DMS153 (cell line): ENCODE measurements around the gene SHROOM1.

Source experiments
- DNase-seq: peaks from one replicate; lab custom pipeline; 2025; lab: John Stamatoyannopoulos, UW

SHROOM1 gene

DNA sequence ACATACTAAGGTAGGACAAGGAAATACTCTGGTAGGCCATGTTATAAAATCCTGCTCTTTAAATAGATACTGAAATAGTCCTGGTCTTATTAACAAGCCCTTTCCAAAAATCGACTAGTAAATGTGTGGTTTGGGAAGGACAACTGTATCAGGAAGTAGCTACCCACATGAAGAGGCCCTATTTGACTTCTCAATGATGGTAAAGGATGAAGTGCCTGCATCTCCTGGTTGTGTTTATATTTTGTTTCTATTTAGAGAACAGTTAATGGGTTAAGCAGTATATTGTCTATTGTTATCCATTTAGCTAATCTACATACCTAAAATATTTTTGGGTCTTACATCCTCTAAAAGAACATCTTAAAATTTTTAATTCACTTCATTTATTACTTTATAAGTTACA is 23.3 kb upstream of the SHROOM1 start:
- peak; percentile 22 for DNase-seq

DNA sequence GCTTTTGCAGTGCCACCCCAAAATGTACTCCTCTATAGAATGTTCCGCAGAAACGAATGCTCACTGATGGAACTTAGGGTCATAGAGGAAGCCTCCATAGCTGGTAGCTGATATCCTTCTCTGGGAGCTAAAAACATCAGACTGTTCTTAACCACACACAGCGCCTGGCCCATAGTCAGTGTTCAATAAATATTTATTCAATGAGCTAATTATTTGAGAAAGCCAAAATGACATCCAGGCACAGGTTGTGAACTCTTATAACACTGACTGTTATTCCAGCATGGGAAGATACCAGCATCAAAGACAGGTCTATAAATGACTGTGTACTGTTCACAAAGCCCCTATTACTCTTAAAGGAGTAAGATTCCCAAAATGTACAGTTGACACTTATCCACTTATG is 22.9 kb upstream of the SHROOM1 start:
- DNase-seq: no peak

DNA sequence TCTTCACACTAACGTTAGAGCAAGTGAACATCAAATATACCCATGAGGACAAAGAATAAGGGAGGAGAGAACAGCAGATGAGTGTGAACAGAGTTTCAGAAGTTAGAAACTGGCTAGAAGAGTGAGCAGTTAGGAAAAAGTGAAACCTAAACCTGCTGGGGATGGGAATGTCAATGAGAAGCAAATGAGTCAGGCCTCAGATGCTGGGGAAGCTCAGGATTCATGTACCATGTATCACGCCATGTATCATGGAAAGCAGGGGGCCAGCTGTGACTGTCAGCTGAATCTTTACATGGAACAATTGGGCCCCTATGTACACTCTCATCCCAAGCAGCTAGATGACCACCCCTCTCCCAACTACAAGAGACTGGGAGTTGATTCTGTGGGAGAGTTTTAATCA is 19.6 kb upstream of the SHROOM1 start:
- DNase-seq: no peak

DNA sequence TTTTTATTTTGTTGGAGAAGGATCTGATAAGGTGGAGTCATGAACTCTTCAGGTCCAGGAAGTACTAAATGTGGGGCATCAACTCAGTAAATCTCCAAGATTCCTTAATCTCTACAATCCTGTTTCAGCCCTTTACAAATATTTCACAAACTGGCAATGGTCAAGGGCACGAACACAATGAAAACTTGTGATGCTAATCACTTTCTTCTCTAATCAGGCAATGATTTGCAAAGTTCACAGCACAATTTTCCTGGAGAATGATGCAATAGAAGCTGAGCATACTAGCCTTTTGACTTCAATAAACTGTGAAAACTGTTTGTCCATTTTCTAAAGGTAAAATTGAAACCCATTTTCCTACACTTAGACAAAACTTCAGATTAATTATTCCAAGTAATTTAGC is 18.9 kb upstream of the SHROOM1 start:
- DNase-seq: no peak

DNA sequence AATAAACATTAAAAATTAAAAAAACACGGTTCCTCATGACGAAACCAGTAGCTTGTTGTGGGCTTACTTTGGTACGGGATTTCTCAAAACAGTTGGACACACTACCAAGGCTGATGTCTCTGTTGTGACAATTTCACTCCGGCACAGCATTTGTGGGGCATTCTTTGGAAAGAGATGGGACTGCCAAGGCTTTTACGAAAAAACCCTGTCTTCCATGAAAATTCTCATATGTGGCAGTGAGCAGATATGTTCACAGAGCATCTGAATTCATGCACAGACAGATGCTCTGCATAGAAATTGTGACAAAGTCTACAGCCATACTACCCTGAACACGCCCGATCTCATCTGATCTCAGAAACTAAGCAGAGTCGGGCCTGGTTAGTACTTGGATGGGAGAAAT is 17.8 kb upstream of the SHROOM1 start:
- no peak for DNase-seq

DNA sequence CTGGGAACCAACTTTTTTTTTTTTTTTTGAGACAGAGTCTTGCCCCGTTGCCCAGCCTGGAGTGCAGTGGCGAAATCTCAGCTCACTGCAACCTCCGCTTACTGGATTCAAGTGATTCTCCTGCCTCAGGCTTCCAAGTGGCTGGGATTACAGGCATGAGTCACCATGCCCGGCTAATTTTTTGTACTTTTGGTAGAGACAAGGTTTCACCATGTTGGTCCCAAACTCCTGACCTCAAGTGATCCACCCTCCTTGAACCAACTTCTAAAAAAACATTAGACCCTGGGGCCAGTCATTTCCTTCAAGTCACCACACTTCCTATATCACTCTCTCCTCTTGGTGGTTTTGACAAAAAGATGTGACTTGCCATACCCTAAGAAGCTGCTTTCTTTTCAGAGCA is 10.9 kb upstream of the SHROOM1 start:
- no peak for DNase-seq

DNA sequence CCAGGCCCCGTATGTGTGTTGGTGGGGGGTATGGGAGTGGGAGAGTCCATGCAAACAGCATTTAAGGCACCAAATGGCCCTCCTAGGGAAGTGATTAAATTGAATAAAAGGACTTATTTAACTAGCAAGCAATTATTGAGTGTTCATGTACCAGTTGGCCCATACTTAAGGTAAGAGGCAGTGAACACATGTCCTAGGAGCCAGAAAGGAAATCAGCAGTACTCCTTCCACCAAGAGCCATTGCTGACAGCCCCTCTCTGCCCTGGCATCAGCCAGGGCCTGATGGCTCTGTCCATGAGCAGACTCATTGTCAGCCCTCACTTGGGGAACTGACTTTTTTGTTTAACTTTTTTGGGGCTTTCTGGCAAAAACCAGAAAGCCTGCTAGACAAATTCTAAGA is 10.4 kb upstream of the SHROOM1 start:
- no peak for DNase-seq

DNA sequence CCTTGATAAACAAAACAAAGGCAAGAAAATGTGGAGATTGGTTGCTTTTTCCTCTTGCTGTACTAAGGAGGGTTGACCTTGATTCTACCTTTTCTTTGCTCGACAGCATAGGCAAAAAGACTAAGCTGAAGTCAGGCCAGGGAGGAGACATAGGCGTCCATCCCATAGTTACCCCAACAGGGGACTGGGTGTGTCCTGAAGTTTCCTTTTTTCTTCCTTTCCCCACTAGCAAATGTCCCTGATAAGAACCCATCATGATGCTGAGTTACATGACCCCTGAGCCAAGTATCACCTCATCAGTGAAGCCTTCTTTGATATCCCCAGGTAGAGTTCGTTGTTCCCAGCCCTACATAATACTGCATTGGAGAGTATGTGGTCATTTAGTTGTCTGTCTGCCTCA is 9.9 kb upstream of the SHROOM1 start:
- no peak for DNase-seq

DNA sequence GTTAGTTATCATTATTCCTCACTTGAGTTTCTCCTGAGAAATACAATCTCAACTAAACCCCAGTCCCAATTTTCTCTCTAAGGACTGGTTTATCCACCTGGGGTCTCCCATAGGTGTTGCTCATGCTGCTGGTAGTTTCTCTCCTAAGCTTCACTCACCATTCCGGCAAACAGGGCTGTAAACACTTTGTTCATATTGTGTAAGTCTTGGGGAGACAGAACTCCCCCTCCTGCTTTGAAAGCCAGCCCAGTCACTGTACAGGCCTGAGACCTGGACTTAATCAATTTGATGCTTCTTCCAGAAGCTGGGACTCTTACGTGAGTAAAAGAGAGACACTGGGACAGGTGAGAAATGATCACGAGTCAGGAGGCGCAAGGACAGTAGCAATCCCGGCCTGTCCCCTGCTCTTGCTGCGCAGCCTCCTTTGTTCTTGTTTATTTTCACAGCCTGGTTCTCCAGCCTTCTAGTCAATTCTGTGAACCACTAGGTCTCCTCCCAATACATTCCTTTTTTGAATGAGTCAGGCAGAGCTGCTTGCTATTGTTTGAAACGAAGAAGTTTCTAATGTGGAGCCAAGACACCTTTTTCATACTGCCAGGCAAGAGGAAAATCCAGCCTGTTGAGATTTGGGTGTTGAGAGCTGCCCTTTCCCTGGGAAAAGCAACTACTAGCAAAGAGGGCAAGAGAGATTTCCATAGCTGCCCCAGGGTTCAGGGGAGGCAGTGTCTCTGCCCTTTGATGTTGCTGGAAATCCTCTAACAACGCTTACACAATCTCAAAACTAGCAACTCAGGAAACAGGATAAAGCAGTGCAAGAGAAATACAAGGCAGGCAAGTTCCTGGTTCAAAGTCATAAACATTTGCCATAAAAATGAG is 9.2 kb upstream of the SHROOM1 start:
- no peak for DNase-seq

DNA sequence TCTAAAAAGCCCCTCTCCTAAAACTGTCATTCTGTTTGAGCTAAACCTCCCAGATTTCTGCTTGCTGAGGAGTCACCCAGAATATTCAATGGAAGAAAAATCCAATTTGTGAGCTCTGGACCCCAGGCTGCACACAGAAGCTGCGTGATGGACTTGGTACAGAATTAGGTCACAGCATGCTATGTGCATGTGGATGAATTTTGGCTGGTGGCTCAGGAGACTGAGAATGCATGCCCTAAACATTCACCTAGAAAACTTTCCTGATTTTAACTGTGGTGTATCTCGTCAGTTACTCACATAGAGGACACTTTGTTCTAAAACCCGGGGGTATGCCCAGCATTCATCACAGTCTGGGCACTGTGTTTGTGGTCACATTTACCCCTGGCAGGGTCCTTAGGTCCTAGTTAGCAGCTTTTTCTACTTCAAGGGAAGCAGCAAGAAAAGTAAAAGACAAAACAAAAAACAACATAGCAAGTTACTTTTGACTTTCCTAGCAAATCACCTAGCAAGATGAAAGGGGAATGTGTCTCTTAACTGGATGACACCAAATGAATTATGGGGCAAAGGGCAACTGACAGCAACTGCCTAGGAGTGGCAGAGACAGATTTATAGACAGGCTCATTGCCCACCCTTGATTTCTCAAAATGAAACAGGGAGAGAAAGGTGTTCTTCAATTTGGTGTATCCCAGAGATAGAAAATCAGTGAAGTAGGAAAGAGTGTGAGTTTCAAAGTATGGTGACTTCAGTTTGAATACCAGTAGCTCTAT is 8.3 kb upstream of the SHROOM1 start:
- DNase-seq: no peak

DNA sequence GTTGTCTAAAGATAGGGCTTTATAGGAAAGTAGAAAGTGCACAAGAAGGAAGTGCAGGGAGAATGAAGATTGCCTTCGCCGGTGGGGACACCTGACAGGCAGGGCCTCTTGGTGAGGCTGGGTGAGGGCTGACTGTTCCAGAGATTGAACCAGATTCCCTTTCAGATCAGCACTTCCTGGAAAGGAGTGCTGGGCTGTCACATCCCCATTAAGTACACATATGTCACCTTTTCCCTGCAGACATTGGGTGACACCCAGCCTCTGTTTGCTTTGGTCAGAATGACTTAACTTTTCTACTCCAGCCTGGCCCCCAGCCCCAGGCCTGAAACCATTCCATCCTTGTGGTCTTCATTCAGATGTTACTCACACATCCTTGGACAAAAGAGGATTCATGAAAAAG is 7.4 kb upstream of the SHROOM1 start:
- no peak for DNase-seq

DNA sequence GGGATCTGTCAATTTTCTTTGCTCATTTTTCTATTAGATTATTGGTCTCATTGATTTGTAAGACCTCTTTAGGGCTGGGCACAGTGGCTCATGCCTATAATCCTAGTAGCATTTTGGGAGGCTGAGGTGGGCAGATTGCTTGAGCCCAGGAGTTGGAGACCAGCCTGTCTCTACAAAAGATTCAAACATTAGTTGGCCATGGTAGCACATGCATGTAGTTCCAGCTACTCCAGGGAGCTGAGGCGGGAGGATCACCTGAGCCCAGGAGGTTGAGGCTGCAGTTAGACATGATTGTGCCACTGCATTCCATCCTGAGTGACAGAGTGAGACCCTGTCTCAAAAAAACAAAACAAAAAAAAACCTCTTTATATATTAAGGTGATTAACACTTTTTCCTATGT is 6.4 kb upstream of the SHROOM1 start:
- no peak for DNase-seq

DNA sequence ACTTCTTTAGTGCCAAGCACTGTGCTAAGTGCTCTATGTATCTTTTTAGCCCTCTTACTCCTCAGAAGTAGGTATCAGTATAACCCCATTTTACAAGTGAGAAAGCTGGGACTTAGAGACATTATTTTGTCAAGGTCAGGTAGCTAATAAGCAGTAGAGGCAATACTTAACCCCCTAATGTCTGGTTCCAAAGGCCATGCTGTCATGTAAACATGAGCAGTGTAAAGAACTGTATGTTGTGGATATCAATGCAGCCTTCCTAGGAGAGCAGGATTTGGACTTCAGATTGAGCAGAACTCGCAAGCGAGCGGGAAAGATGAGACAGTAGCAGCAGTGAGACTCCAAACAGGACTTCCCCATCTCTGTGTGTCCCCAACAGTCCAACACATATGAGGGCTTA is 3.6 kb upstream of the SHROOM1 start:
- no peak for DNase-seq

DNA sequence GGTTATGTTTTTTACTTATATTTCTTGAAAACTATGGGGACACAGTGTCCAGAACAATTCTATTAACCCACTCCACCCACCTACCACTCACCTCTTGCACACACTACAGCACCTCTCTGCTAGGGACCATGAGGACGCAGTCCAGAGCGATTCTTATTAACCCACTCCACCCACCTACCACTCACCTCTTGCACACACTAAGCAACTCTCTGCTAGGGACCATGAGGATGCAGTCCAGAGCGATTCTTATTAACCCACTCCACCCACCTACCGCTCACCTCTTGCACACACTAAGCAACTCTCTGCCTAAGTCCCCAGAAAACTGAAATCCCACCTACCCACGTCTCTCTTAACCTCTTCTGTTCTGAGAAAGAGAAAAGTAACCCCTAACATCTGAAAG is 2.2 kb upstream of the SHROOM1 start:
- no peak for DNase-seq

DNA sequence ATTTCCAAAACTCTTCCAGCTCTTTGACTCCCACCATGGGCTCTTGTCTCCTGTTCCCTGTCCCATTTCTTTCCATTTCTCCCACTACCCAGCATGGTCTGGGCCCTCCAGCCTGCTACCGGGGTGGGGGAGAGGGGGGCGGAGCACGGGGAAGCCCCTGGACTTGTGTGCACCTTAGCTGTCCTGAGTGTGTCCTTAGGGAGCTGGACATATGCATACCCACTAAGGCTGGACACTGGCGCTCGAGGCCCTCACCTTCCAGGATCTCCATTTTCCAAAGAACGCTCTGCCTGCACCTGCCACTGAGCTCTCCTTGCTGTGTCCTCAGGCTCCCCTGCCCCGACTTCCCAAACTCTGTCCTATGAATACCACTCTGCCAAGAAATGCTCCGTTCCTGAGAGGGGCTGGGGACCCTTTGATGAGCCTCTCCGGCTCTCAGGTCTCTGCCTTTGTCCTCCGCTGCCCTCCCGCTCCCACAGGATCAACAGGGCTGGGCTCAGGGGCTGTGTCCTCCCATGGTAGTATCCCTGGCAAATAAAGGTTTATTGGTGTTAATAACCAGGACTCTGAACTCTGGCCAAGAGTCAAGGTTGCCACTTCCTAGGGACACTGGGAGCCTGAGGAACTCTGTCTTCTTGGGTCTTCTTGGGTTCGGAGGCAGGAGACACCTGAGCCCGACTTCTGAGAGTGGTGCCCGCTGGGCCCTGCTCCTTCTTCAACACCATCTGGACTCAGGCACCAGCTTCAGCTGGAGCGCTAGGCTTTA is 831 bp upstream of the SHROOM1 start:
- no peak for DNase-seq

DNA sequence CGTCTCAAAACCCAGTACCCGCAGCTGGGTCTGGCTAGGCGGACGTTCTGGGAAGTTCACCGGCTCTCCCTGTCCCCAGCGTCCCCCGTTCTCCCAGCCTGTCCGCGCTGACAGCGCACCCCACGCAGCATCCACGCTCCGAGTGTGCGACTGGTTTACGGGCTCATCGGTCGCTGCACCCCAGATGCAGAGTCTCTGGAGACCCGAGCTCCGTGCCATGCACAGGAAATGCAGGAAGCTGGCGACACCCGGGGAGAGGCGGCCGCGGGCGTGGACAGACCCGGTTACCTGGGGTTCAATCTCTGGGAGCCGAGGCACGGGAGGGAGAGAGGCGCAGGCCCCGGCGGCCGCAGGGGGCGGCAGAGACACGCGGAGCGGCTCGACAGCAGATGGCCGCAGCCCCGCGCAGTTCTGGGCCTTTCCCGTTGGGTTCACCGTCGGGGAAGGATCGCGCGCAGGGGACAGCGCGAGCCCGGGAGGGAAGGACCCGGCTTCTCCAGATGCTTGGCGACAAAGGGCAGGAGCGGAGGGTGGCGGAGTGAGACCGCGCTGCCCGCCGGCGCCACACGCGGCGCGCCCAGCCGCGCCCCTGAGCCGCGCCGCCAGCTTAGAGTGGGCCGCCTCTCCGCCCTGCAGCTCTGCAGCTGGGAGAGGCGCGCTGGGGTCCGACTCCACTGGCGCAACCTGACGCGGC is 558 bp downstream of the SHROOM1 start:
- DNase-seq: no peak

DNA sequence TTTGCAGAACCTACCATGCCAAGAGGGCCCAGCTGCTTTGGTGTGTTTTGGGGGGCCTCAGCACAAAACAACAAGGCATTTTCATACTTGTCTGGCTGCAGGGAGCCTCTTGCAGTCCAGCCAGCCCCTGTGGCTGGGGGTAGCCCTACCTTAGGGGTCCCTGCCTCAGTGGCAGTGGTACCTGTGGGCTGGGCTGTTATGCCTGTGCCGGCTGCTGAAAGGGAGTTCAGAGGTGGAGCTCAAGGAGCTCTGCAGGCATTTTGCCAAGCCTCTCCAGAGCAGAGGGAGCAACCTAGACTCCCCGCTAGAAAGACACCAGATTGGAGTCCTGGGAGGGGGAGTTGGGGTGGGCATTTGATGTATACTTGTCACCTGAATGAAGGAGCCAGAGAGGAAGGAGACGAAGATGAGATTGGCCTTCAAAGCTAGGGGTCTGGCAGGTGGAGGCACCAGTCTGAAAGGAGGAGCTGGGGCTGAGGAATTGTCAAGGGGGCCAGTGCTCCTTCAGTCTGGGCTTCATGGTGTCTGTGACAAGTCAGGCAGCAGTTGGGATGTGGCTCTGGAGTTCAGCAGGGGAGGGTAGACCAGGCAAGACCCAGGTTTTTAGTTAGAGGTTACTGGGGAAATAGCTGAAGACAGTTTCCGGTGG is 1.5 kb downstream of the SHROOM1 start:
- DNase-seq: no peak

DNA sequence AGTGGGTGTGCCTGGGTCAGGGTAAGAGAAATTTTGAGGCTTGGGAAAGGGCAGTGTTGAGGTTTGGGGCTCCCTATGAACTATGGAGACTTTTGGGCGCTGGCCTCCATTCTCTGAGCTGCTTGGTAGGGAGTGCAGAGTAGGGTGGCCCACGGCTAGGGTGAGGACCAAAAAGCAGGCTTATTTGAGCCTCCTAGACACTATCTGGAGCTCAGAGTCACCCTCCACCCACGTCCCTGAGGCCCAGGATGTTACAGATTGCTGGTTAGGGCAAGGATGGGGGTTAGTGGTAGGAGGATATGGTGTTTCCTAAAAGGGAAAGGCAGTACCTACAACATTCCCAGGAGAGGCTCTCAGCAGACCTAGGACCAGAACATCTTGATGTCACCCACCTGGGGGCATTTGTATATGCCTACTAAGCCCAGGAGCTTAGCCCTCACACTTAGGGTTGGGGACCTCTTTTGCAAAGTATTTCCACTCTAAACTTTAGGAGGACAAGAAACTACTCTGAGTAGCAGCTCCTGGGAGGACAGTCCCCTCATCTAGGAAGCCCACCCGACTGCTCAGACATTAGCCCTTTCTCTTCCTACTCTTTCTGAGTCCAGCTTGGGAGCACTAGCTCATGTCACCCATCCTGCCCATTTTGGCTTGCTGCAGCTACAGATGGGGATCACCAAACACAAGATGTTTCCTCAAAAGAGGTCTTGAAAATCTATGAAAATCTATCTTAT is 2.3 kb downstream of the SHROOM1 start:
- DNase-seq: no peak

DNA sequence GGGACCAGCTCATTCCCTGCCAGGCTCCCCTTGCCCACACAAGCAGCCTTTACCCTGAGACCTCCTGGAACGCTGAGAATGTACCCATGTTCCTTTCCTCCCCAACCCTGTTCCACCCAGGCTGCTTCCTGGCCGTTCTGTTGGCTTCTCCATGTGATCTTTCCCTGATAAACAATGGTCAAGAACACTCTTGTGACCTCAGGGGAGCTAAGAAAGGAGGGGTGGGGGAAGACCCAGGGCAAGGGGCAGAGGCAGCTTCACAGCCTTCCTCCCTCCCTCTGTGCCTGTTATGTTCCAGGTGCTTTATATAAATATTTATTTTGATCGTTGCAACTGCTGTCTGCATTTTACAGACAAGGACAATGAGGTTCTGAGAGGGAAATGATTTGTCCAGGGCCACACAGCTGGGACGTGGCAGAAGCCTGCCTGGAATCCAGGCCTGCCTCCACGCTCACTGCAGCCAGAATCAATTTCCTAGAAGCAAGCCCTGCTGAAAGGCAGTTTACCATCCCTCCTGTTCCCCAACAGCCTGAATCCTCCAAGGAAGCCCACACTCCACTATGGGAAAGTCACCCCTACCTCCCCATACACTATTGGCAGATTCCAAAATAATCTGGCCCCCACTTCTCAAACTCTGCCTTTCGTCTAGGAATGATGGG is 3.9 kb downstream of the SHROOM1 start:
- no peak for DNase-seq

DNA sequence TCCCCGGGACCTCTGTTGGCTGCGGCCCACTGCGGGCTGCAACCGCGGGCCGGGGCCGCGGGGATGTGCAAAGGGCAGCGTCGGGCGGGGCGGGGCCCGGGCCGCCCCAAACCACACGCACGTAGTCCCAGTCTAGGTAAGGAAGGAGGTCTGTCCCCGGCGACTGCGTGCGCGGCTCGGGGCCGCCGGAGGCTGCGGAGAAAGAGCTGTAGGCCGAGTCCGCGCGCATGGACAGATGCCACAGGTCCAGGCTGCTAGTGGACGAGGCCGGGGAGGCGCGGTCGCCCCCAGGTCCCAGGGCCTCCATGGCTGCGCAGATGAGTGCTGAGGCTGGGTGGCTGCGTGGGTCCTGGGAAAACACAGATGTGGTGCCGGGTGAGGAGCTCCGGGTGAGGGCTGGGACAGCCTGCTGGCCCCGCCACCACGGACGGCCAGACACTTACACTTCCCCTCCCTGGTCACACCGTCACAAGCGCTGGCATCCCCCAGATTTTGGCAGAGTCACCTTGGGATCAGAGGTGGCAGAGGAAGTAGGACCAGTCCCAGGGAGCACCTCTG is 4.5 kb downstream of the SHROOM1 start:
- no peak for DNase-seq
